GM12891 (cell line): ENCODE measurements around the gene FBXO10.

Experiments used
- POLR2A ChIP-seq: IDR thresholded peaks from 2 replicates; pipeline ENCODE4 v1.6.1; 2011; ENCODE audit warnings: low read depth, low read length, control low read depth
- POLR2AphosphoS5 ChIP-seq: IDR thresholded peaks from 2 replicates; pipeline ENCODE4 v1.6.1; 2011; ENCODE audit warnings: low read depth, low read length, control low read depth
- SPI1 ChIP-seq: IDR thresholded peaks from 2 replicates; pipeline ENCODE4 v1.6.1; 2011; ENCODE audit warnings: low read depth, low read length, control low read depth
- TAF1 ChIP-seq: IDR thresholded peaks from 2 replicates; pipeline ENCODE4 v1.6.1; 2011; ENCODE audit warnings: low read depth, low read length, control low read depth

GRCh38 chr9:37497320-37497719 lies 78.9 kb downstream of the FBXO10 start:
- TF ChIP-seq TAF1, result no peak
- no peak for TF ChIP-seq POLR2A
- TF ChIP-seq POLR2AphosphoS5, result no peak
- no peak for TF ChIP-seq SPI1
